ENCODE data around the gene PRDM7.

DNA sequence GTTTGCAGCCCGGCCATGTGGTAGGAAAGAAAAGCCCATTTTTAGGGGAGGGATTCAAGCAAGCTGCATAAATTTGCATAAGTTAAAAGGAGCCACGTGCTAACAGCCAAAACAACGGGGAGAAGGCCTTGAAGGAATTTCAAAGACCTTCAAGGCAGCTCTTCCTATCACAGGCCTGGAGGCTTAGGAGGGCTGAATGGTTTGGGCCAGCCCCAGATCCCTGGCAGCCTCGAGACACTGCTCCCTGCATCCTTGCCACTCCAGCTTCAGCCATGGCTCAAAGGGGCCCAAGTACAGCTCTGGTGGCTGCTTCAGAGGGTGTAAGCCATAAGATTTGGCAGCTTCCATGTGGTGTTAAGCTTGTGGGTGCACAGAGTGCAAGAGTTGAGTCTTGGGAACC, 22.6 kb downstream of the PRDM7 start:
- TF ChIP-seq, protein P1, sequence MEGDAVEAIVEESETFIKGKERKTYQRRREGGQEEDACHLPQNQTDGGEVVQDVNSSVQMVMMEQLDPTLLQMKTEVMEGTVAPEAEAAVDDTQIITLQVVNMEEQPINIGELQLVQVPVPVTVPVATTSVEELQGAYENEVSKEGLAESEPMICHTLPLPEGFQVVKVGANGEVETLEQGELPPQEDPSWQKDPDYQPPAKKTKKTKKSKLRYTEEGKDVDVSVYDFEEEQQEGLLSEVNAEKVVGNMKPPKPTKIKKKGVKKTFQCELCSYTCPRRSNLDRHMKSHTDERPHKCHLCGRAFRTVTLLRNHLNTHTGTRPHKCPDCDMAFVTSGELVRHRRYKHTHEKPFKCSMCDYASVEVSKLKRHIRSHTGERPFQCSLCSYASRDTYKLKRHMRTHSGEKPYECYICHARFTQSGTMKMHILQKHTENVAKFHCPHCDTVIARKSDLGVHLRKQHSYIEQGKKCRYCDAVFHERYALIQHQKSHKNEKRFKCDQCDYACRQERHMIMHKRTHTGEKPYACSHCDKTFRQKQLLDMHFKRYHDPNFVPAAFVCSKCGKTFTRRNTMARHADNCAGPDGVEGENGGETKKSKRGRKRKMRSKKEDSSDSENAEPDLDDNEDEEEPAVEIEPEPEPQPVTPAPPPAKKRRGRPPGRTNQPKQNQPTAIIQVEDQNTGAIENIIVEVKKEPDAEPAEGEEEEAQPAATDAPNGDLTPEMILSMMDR (IDR thresholded peaks at IDR 0.05; ENCODE audit: low read length): no peak
- TF ChIP-seq EZH2 (IDR thresholded peaks at IDR 0.05; ENCODE audit: borderline replicate concordance, low read length): no peak
